C1 segment of cervical spinal cord (tissue), 14 donors: ENCODE measurements around the gene SLC6A4.
"Not testable (repeated sequence)": the region's sequence is repeated elsewhere in the genome, so short reads cannot be mapped to it uniquely, and the experiment has no call there.

ENCODE experiments used
- DNase-seq, 14 donors: peaks; one replicate each; lab custom pipeline; 2025; lab: John Stamatoyannopoulos, UW

SLC6A4 gene

DNA sequence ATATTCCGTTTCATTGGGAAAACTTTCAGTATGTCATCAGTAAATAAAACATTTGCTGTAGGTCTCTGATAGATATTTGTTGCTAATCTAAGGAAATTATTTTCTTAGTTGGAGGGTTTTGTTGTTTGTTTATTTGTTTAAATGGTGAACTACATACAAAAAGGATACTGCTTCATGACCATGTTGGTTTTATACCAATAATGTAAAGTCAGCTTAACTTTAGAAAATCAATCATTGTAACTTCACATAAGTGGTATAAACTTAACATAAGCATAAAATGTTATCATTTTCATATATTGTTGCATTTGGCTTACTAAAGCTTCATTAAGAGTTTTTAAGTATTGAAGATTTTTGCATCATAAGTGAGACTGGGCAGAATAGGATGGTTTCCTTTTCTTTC is 60.9 kb downstream of the SLC6A4 start:
- DNase-seq: no peak

GRCh38 chr17:30173649-30174048 is 61.8 kb downstream of the SLC6A4 start:
- DNase-seq: no peak

- DNase-seq: no peak
Observed at GRCh38 chr17:30172560-30172959, 62.9 kb downstream of the SLC6A4 start.

- no peak for DNase-seq
Observed at GRCh38 chr17:30170415-30170987, 65.0 kb downstream of the SLC6A4 start.

- DNase-seq: no peak
Observed at GRCh38 chr17:30165960-30166359, 69.5 kb downstream of the SLC6A4 start.

- no peak for DNase-seq
Observed at GRCh38 chr17:30165147-30165546, 70.3 kb downstream of the SLC6A4 start.

DNA sequence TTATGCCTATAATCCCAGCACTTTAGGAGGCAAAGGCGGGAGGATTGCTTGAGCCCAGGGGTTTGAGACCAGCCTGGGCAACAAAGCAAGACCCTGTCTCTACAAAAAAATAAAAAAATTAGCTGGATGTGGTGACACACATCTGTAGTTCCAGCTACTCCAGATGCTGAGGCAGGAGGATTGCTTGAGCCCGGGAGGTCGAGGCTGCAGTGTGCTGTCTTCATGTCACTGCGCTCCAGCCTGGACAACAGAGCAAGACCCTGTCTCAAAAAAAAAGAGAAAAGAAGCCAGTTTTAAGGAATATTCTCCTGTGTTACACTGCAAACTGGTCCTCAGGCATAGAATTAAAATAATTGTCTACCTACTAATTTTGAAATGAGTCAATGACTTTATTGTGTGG is 71.0 kb downstream of the SLC6A4 start:
- no peak for DNase-seq

GRCh38 chr17:30161601-30162000 is 73.9 kb downstream of the SLC6A4 start:
- DNase-seq: no peak

DNA sequence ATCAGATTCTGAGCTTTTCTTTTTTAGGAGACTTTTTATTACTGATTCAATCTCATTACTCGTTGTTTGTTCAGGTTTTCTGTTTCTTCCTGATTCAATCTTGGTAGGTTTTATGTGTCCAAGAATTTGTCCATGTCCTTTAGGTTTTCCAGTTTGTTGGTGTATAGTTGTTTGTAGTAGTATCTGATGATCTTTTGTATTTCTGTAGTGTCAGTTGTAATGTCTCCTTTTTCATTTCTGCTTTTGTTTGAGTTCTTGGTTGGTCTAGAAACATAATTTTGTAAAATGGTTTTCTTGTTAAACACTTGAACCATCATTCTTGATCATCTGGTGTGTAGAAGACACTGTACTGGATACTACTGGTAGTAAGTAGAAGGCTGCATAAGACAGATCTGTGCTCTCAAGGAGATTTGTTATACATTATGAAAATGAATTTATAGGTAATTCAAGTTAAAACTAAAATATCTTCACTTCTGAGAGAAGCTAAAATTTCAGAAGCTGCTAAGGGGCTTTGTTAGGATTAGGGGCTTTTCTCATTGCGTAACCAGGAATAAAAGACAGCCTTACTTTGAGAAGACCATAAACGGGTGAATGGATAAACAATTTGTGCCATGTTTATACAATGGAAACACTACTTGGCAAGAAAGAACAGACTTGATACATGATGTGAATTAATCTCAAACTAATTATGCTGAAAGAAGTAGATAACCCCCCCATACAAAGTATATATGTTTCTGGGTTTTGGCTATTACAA is 74.9 kb downstream of the SLC6A4 start:
- DNase-seq: no peak

DNA sequence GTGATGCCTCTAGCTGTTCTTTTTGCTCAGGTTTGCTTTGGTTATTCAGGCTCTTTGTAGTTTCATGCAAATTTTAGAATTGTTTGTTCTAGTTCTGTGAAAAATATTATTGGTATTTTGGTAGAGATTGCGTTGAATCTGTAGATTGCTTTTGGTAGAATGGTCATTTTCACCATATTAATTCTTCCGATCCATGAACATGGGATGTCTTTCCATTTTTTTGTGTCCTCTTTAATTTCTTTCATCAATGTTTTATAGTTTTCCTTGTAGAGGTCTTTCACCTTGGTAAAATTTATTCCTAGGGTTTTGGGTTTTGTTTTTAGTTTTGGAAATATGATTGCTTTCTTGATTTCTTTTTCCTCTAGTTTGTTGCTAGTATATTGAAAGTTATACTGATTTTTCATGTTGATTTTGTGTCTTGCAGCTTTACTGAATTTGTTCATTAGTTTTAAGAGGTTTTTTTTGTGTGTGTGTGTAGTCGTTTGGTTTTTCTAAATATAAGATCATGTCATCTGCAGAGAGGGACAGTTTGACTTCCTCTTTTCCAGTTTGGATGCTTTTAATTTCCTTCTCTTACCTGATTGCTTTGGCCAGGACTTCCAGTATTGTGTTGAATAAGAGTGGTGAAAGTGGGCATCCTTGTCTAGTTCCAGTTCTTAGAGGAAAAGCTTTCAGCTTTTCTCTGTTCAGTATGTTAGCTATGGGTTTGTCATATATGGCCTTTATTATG is 76.4 kb downstream of the SLC6A4 start:
- DNase-seq: no peak

DNA sequence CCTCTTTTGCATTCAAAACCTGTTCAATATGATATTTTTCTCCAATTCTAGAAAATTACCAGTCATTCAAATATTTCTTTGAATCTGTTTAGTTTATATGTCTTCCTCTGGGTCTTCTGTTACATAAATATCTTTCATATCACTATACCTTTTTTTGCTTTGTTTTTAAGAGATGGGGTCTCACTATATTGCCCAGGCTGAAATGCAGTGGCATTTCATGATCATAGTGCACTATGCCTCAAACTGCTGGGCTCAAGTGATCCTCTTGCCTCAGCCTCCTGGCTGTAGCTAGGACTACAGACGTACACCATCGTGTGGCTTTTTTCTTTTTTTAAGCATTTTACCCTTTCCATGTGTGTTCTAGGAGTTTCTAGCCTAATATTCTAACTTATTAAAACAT is 80.1 kb downstream of the SLC6A4 start:
- no peak for DNase-seq

- DNase-seq: no peak
Observed at GRCh38 chr17:30153463-30153862, 82.0 kb downstream of the SLC6A4 start.

DNA sequence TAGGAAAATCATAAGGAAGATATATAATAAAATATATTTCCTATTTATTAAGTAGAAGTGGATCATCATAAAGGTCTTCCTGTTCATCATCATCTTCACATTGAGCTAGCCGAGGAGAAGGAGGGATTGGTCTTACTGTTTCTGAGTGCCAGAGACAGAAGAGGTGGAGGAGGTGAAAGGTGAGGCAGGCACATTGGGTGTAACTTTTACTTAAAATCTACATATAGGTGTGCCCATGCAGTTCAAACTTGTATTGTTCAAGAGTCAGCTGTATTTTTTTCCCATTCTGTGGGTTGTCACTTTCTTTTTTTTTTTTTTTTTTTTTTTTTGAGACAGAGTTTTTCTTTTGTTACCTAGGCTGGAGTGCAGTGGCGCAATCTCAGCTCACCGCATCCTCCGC is 84.0 kb downstream of the SLC6A4 start:
- DNase-seq: no peak

DNA sequence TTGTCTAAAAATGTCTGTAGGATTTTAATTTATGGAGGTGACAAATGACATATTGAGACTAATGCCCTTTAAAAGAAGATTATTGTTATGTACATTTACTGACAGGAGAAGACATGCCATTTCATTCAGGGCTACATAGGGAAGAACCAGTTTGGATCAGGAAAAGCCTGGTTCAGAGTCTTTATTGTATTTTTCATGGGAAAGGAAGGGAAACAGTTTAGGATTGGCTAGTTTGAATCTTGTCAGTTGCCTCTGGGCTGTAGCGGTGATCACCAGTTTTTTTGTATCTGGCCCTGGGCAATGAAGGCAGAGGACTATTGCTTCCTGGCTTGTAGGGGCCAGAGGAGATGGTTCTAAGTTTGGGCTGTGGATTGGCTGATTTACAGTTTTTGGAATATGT is 87.1 kb downstream of the SLC6A4 start:
- DNase-seq: no peak

- not testable (repeated sequence) for DNase-seq
Observed at GRCh38 chr17:30147860-30148259, 87.6 kb downstream of the SLC6A4 start.
